ENCODE data around the gene NLK. TPM values are rescaled to one million over a fixed set of nuclear protein-coding genes. Genes with fewer than 3 reads are reported as not detected.

NLK gene
- total and polyA plus RNA-seq, 10 of the 15 experiments (the other 5 are each of a cell fraction or from before 2014, with no cell fraction given) = 5.0 to 22.9 (median 15.0) TPM

GRCh38 chr17:28227316-28228108 is 185.0 kb downstream of the NLK start:
- POLR2A ChIA-PET = no interaction called here
- RAD21 ChIA-PET (ENCODE audit: unreplicated experiment) = no interaction called here
- CTCF ChIA-PET = no interaction called here
- H3K9ac ChIP-seq (ENCODE audit: control insufficient read depth, insufficient read depth, low read length) = no peak overlapping the region
- DNase-seq (ENCODE audit: low read depth, low spot score) (no peak), ATAC-seq (peak; percentile 58), FAIRE-seq (no peak)
- no peaks in the 10 kb centered on the region for H3K36me3 ChIP-seq (ENCODE audit: control insufficient read depth in 2 of 2, insufficient read depth in 2 of 2, low read length in 1 of 2)
- WGBS (ENCODE audit: insufficient coverage, insufficient replicate concordance, low lambda C conversion rate, missing lambda C conversion rate) = 38% methylated on average over 61 of the region's 66 CpGs
- H3K27me3 ChIP-seq (replicated peaks in 1 of 2; ENCODE audit: control insufficient read depth in 2 of 2, insufficient read depth in 2 of 2, low read length in 1 of 2) = peaks cover 0 to 9% of the 10 kb centered on the region in 2 experiments; a peak in 1 of 4 replicates
- H3K4me1 ChIP-seq (ENCODE audit: control insufficient read depth, insufficient read depth, low read length) = no peaks in the 10 kb centered on the region
- no peak overlapping the region for H3K4me3 ChIP-seq
- no peaks in the 10 kb centered on the region for H3K79me2 ChIP-seq (ENCODE audit: control insufficient read depth, insufficient read depth, low read length)
- H3K27ac ChIP-seq (ENCODE audit: control insufficient read depth, insufficient read depth) = no peak overlapping the region
- intact Hi-C loops (cut with micrococcal nuclease; ENCODE audit: unreplicated experiment) (no loop called here), in situ Hi-C loops (cut with MboI) (no loop called here)
- no TSS peak for BruUV-seq (replicated peaks)
- H3K9me3 ChIP-seq (replicated peaks; ENCODE audit: control insufficient read depth, insufficient read depth, low read length) = no peaks in the 10 kb centered on the region
- peak overlapping the region; percentile 60; the same call in 1 of the 2 replicates for H3K4me2 ChIP-seq (ENCODE audit: control insufficient read depth, insufficient read depth)
- SMC1A ChIA-PET (ENCODE audit: uncharacterized antibody, unreplicated experiment) = no interaction called here
- TF ChIP-seq ZBED1 (IDR thresholded peaks at IDR 0.05; ENCODE audit: borderline replicate concordance) (no peak), IRF3 (IDR thresholded peaks at IDR 0.05) (no peak), NFYA (IDR thresholded peaks at IDR 0.05; ENCODE audit: borderline replicate concordance, low read depth, low read length) (no peak), SMARCA5 (IDR thresholded peaks at IDR 0.05) (no peak), PML (IDR thresholded peaks at IDR 0.05; ENCODE audit: low read length) (no peak)
- no peaks in the 10 kb centered on the region for H4K20me1 ChIP-seq (ENCODE audit: control insufficient read depth, insufficient read depth)
- no peak overlapping the region for H2AFZ ChIP-seq (ENCODE audit: control insufficient read depth, low read depth, low read length)

Data from GM12878 (cell line).